OCI-LY3 (cell line): ENCODE results near the gene TBXA2R.

Source experiments
- EZH2phosphoT487 ChIP-seq: fragments of 200-600 bp; shearing (Covaris generic); IDR thresholded peaks from 2 replicates; pipeline ENCODE4 v1.6.1; 2018; ENCODE audit warnings: antibody characterized with exemption, mixed run types, low read depth
- TF ChIP-seq, protein P1 (sequence below): fragments of 200-600, 300-600 bp; sonication (generic); IDR thresholded peaks from 2 replicates; pipeline ENCODE4 v1.5.1; 2014; ENCODE audit warnings: antibody characterized with exemption, low read length, low read depth

DNA sequence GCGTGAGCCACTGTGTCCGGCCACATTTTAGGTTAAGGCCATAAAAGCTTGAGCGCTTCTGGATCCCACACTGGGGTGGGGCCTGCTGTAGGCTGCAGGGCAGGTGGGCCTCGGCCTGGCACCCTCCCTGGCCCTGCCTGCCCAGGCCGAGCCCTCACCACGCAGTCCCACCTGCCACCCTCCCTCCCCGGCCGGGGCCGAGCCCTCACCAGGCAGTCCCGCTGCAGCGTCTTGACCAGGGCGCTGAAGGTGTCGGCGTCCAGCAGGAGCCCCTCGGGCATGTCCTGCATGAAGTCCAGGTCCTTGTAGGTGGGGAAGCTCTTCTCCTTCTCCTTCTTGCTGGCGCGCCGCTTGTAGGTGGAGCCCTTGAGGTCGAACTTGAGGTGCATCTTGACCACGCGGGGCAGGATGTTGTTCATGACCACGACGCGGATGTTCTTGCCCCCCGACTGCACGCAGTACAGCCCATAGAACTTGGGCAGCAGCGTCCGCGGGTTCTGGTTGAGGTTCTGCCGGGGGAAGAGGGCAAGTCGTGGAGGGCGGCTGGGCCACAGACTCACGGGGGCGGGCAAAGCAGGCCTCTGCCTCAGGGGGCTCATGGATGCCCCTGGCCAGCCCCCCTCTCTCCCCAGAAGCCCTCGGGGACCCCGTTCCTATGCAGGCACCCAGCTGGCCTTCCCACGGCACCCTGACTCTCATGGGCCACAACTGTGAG, 46.6 kb upstream of the TBXA2R start:
- TF ChIP-seq, protein P1, sequence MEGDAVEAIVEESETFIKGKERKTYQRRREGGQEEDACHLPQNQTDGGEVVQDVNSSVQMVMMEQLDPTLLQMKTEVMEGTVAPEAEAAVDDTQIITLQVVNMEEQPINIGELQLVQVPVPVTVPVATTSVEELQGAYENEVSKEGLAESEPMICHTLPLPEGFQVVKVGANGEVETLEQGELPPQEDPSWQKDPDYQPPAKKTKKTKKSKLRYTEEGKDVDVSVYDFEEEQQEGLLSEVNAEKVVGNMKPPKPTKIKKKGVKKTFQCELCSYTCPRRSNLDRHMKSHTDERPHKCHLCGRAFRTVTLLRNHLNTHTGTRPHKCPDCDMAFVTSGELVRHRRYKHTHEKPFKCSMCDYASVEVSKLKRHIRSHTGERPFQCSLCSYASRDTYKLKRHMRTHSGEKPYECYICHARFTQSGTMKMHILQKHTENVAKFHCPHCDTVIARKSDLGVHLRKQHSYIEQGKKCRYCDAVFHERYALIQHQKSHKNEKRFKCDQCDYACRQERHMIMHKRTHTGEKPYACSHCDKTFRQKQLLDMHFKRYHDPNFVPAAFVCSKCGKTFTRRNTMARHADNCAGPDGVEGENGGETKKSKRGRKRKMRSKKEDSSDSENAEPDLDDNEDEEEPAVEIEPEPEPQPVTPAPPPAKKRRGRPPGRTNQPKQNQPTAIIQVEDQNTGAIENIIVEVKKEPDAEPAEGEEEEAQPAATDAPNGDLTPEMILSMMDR: no peak
- no peak for TF ChIP-seq EZH2phosphoT487
